ENCODE data around the gene MMADHC.
A peak's percentile ranks its signal among the peaks of the same experiment; 100 is the strongest.

The MMADHC gene

GRCh38 chr2:149587220-149587949, at the start of gene MMADHC:
Gene MMADHC (minus strand): TSS chr2:149587775. CDS start chr2:149587097, 678 bp downstream.
- peak; percentile 97 to 98 for DNase-seq (ENCODE audit: low read depth in 2 of 2)
- TF ChIP-seq CTCF (IDR thresholded peaks at IDR 0.05; ENCODE audit: low read depth, low read length) = no peak
- H3K4me3 ChIP-seq (replicated peaks in 1 of 2; ENCODE audit: low read depth in 2 of 2, low read length in 2 of 2) = peak within 1 kb of the TSS; percentile 88 to 96

GRCh38 chr2:149634103-149634502, 46.5 kb upstream of the MMADHC start:
- TF ChIP-seq CTCF (IDR thresholded peaks at IDR 0.05; ENCODE audit: low read depth, low read length) = no peak
- no peak for DNase-seq (ENCODE audit: low read depth in 2 of 2)
- no peak overlapping the region for H3K4me3 ChIP-seq (replicated peaks in 1 of 2; ENCODE audit: low read depth in 2 of 2, low read length in 2 of 2)

GRCh38 chr2:149630445-149630844, 42.9 kb upstream of the MMADHC start:
- no peak for DNase-seq (ENCODE audit: low read depth in 2 of 2)
- TF ChIP-seq CTCF (IDR thresholded peaks at IDR 0.05; ENCODE audit: low read depth, low read length) = no peak
- no peak overlapping the region for H3K4me3 ChIP-seq (replicated peaks in 1 of 2; ENCODE audit: low read depth in 2 of 2, low read length in 2 of 2)

- H3K4me3 ChIP-seq (replicated peaks in 1 of 2; ENCODE audit: low read depth in 2 of 2, low read length in 2 of 2) = no peak overlapping the region
- peak in 1 of 2 donors; percentile 29 for DNase-seq (ENCODE audit: low read depth in 2 of 2)
- TF ChIP-seq CTCF (IDR thresholded peaks at IDR 0.05; ENCODE audit: low read depth, low read length) = no peak
These were observed 41.5 kb upstream of the MMADHC start for GRCh38 chr2:149629026-149629425.

- no peak overlapping the region for H3K4me3 ChIP-seq (replicated peaks in 1 of 2; ENCODE audit: low read depth in 2 of 2, low read length in 2 of 2)
- no peak for DNase-seq (ENCODE audit: low read depth in 2 of 2)
- no peak for TF ChIP-seq CTCF (IDR thresholded peaks at IDR 0.05; ENCODE audit: low read depth, low read length)
These were observed 39.7 kb upstream of the MMADHC start for GRCh38 chr2:149627111-149627801.

- no peak for DNase-seq (ENCODE audit: low read depth in 2 of 2)
- TF ChIP-seq CTCF (IDR thresholded peaks at IDR 0.05; ENCODE audit: low read depth, low read length) = no peak
These were observed 38.1 kb upstream of the MMADHC start for GRCh38 chr2:149625671-149626070.

More at GRCh38 chr2:149625671-149626070, 38.1 kb upstream of the MMADHC start:
- no peak overlapping the region for H3K4me3 ChIP-seq (replicated peaks in 1 of 2; ENCODE audit: low read depth in 2 of 2, low read length in 2 of 2)

Data from cardiac fibroblast (primary cell).